GM10248 (cell line): ENCODE measurements around the gene FOXL3.

ENCODE experiments used
- CTCF ChIA-PET: fragments of 300-600 bp; sonication (Branson Sonifier 250); formaldehyde crosslinking; extraction: SDS; loops from one replicate; lab custom pipeline; 2021; ENCODE audit warnings: antibody characterized with exemption; lab: Yijun Ruan, JAX
- POLR2A ChIA-PET: fragments of 350-650 bp; sonication (Branson Sonifier 250); formaldehyde crosslinking; extraction: SDS; loops from one replicate; lab custom pipeline; 2020; ENCODE audit warnings: antibody characterized with exemption; lab: Yijun Ruan, JAX
- DNase-seq: peaks from one replicate; pipeline ENCODE4 v3.0.0; 2012; ENCODE audit errors: extremely low spot score
- CTCF ChIP-seq: IDR thresholded peaks from 2 replicates; pipeline ENCODE4 v1.5.1; 2012; ENCODE audit warnings: mild to moderate bottlenecking, low read depth; ENCODE audit errors: extremely low read depth, missing control alignments, control extremely low read depth

Gene FOXL3

GRCh38 chr7:299169-299568 is 9.2 kb downstream of the FOXL3 start:
- no peak for TF ChIP-seq CTCF
- DNase-seq, result no peak
- ChIA-PET CTCF (no interaction called here), POLR2A (no interaction called here)

DNA sequence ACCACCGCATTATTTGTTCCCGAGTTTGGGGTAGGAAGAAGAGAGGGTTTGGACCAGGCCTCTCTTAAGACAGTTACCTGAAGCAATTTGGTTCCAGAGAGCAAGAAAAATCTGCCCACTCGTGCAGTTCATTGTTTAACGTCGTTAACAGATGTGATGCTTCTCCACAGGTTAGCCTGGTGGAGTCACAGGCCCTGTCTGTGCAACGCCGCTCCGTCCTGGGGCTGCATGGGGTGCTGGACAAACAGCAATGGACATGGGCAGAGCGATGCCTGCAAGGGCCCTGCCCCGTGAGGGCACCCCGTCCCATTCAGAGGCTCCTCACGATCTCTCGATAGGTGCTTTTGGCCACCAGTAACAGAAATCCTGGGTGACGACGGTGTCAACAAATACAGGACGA is 9.7 kb downstream of the FOXL3 start:
- TF ChIP-seq CTCF, result no peak
- CTCF ChIA-PET, result no interaction called here
- POLR2A ChIA-PET, result no interaction called here
- DNase-seq, result no peak

DNA sequence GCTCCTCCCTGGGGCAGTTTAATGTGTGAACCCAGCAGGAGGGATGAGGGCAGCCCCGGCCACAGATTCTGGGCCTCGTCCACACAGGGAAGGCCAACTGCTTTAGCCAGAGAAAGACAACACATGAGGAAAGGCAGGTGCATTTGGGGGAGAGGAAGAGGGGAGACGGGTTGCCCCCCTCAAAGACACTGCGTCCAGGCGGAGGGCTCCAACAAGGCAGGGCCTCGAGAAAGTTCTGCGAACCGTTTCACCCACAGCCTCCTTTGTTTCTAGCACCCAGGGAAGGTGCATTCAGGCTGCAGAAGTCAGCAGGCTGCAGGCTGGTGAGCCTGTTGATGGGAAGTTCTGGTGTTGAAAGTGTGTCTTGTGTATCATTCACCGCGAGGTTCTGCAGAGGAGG is 10.1 kb downstream of the FOXL3 start:
- no peak for DNase-seq
- ChIA-PET CTCF (no interaction called here), POLR2A (no interaction called here)
- TF ChIP-seq CTCF, result no peak

DNA sequence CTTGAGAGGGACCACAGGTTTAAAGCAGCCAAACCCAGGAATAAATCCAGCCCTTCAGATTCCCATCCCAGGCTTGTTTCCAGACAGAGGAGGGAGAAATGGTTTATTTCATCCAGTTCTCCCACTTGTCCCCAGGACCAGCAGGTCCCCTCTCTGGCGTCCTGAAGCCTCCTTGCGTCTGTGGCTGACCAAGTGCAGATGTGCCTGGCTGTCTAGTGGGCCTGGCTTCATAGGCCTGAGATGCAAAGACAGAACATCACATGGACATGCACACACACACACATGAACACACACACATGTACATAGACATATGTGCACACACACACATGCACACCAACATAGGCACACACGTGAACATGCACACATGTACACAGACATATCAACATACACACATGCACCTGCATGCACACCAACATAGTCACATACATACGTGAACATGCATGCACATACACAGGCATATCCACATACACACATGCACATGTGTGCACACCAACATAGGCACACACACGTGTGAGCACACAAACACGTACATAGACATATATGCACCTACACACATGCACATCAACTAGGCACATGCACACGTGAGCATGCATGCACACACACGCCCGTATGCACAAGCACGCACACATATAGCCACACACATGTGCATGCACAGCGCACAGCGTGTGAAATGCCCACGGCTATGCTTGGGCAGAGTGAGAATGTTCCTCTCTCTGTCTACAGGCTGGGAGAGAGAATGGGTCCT is 10.7 kb downstream of the FOXL3 start:
- TF ChIP-seq CTCF, result no peak
- ChIA-PET POLR2A (no interaction called here), CTCF (no interaction called here)

GRCh38 chr7:301291-302053 is 11.5 kb downstream of the FOXL3 start:
- no peak for TF ChIP-seq CTCF
- ChIA-PET POLR2A (no interaction called here), CTCF (no interaction called here)
- no peak for DNase-seq

More for the DNA sequence above, 10.7 kb downstream of the FOXL3 start:
- no peak for DNase-seq

DNA sequence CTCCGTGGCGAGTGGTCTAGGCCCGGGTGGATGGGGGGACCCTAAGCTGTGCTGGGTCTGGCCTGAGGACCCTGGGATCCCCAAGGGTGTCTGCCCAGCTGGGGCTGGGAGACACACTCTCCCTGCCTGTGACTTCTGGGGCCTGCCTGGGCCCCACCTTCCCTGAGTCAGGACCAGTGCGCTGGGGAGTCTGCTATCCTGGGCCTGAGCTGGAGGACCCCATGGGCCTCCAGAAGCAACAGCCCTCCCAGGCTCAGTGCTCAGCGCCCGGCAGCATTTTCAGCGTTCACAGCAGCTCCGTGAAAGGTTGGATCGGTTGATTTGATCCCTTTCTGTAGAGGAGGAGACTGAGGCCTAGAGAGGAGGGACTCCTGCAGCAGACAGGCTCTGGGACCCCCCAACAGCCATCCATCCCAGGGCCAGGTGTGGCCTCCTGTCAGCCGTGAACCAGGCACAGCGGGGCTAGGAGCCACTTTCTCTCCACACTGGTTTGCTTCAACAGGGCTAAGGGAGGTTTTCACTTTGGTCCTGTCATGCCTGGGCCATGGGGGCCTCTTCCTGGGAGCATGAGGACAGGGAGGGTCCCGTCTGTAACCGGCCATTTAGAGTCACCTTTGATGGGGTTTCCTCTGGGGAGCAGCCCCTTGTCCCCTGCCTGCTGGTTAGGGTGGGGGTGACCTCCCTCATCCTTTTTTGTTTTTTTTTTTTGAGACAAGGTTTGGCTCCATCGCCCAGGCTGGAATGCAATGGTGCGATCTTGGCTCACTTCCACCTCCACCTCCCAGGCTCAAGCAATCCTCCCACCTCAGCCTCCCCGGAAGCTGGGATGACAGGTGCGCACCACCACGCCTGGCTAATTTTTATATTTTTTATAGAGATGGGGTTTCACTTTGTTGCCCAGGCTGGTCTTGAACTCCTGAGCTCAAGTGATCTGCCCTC is 12.4 kb downstream of the FOXL3 start:
- POLR2A ChIA-PET, result no interaction called here
- TF ChIP-seq CTCF, result no peak
- CTCF ChIA-PET, result no interaction called here
- no peak for DNase-seq
